GM23338 (cell line): ENCODE results near the gene ATP2A3. TPM values are rescaled to one million over a fixed set of nuclear protein-coding genes. Genes with fewer than 3 reads are reported as not detected.

Experiments
- ATAC-seq: fragments of 200-7000 bp; cut with Tn5 transposase; 3 replicates; pipeline ENCODE4 v1.9.1; 2020
- DNase-seq: peaks from one replicate; pipeline ENCODE4 v3.0.0-alpha.2; 2015; ENCODE audit warnings: low spot score
- H2AFZ ChIP-seq: fragments of 200-600 bp; sonication (generic); 2 replicates; pipeline ENCODE4 v1.8.0; 2016; ENCODE audit warnings: antibody characterized with exemption, mild to moderate bottlenecking, moderate library complexity
- H3F3A ChIP-seq: fragments of 200-600 bp; sonication (generic); replicated peaks from 2 replicates; pipeline ENCODE4 v1.8.0; 2017; ENCODE audit warnings: antibody characterized with exemption, mixed run types, low read depth
- H3K27ac ChIP-seq: fragments of 200-600 bp; sonication (generic); 2 replicates; pipeline ENCODE4 v1.6.1; 2016; ENCODE audit warnings: low read depth
- H3K27me3 ChIP-seq: fragments of 200-600 bp; sonication (generic); 2 replicates; pipeline ENCODE4 v1.8.0; 2016; ENCODE audit warnings: mild to moderate bottlenecking, mixed run types, moderate library complexity; ENCODE audit not compliant: insufficient read depth
- H3K36me3 ChIP-seq: fragments of 200-600 bp; sonication (generic); 2 replicates; pipeline ENCODE4 v1.8.0; 2016; ENCODE audit warnings: mild to moderate bottlenecking; ENCODE audit not compliant: insufficient read depth
- H3K4me1 ChIP-seq: fragments of 200-600 bp; sonication (generic); 2 replicates; pipeline ENCODE4 v1.8.0; 2016; ENCODE audit warnings: mild to moderate bottlenecking, moderate library complexity; ENCODE audit not compliant: insufficient read depth
- H3K4me2 ChIP-seq: fragments of 200-600 bp; sonication (generic); 2 replicates; pipeline ENCODE4 v1.7.1; 2017; ENCODE audit warnings: mixed run types
- H3K4me3 ChIP-seq: fragments of 200-600 bp; sonication (generic); 2 replicates; pipeline ENCODE4 v1.6.1; 2016; ENCODE audit warnings: mixed run types
- H3K79me2 ChIP-seq: fragments of 200-600 bp; sonication (generic); replicated peaks from 2 replicates; pipeline ENCODE4 v1.8.0; 2017; ENCODE audit warnings: mild to moderate bottlenecking; ENCODE audit not compliant: insufficient read depth
- H3K9me2 ChIP-seq: fragments of 200-600 bp; sonication (generic); 2 replicates; pipeline ENCODE4 v1.8.0; 2017; ENCODE audit not compliant: insufficient read depth
- H4K20me1 ChIP-seq: fragments of 200-600 bp; sonication (generic); replicated peaks from 2 replicates; pipeline ENCODE4 v1.8.0; 2017; ENCODE audit warnings: mild to moderate bottlenecking; ENCODE audit not compliant: insufficient read depth
- H3K27ac Mint-ChIP-seq: 2 replicates; pipeline ENCODE4 v1.8.0; 2020; ENCODE audit warnings: inconsistent platforms, mild to moderate bottlenecking, moderate library complexity, mixed read lengths
- H3K27me3 Mint-ChIP-seq: 3 replicates; pipeline ENCODE4 v1.8.0; 2022; ENCODE audit warnings: low read depth, mild to moderate bottlenecking, moderate library complexity, mixed read lengths, inconsistent platforms; ENCODE audit not compliant: insufficient read depth, poor library complexity
- H3K36me3 Mint-ChIP-seq: 3 replicates; pipeline ENCODE4 v1.8.0; 2021; ENCODE audit warnings: low read depth, mild to moderate bottlenecking, inconsistent platforms, moderate library complexity, mixed read lengths
- H3K4me1 Mint-ChIP-seq: 3 replicates; pipeline ENCODE4 v1.8.0; 2020; ENCODE audit warnings: mild to moderate bottlenecking, inconsistent platforms, mixed read lengths
- H3K4me3 Mint-ChIP-seq: 3 replicates; pipeline ENCODE4 v1.8.0; 2021; ENCODE audit warnings: moderate library complexity, mild to moderate bottlenecking, inconsistent platforms, mixed read lengths
- H3K9me3 Mint-ChIP-seq: 3 replicates; pipeline ENCODE4 v1.8.0; 2020; ENCODE audit warnings: moderate library complexity, mild to moderate bottlenecking, inconsistent platforms, mixed read lengths
- CREB1 ChIP-seq: fragments of 250-450 bp; sonication (Bioruptor Pico); IDR thresholded peaks from 2 replicates; pipeline ENCODE4 v1.5.0; 2020; ENCODE audit warnings: low read depth, mild to moderate bottlenecking, moderate library complexity
- EZH2 ChIP-seq: fragments of 200-600 bp; sonication (generic); IDR thresholded peaks from one replicate; pipeline ENCODE4 v1.8.0; 2017; ENCODE audit warnings: antibody characterized with exemption, mild to moderate bottlenecking, low read depth; ENCODE audit not compliant: unreplicated experiment
- EZH2phosphoT487 ChIP-seq: fragments of 200-600 bp; sonication (generic); IDR thresholded peaks from one replicate; pipeline ENCODE4 v1.8.1; 2018; ENCODE audit warnings: antibody characterized with exemption; ENCODE audit not compliant: unreplicated experiment
- JUNB ChIP-seq: IDR thresholded peaks from one replicate; pipeline ENCODE4 v1.6.1; 2016; ENCODE audit warnings: antibody characterized with exemption; ENCODE audit not compliant: unreplicated experiment
- NANOG ChIP-seq: IDR thresholded peaks from 2 replicates; pipeline ENCODE4 v1.6.1; 2016; ENCODE audit warnings: antibody characterized with exemption, borderline replicate concordance
- POLR2AphosphoS5 ChIP-seq: IDR thresholded peaks from 2 replicates; pipeline ENCODE4 v1.6.1; 2016; ENCODE audit warnings: antibody characterized with exemption, low read depth
- STAT1 ChIP-seq: IDR thresholded peaks from one replicate; pipeline ENCODE4 v1.6.1; 2016; ENCODE audit warnings: antibody characterized with exemption; ENCODE audit not compliant: unreplicated experiment
- ZNF114 ChIP-seq: fragments of 250-450 bp; sonication (Bioruptor Pico); IDR thresholded peaks from 2 replicates; pipeline ENCODE4 v1.5.0; 2020; ENCODE audit warnings: mild to moderate bottlenecking, moderate library complexity
- ZNF331 ChIP-seq: fragments of 250-450 bp; sonication (Bioruptor Pico); IDR thresholded peaks from 2 replicates; pipeline ENCODE4 v1.5.0; 2020; ENCODE audit warnings: low read depth, mild to moderate bottlenecking, moderate library complexity
- polyA plus RNA-seq: library from polyadenylated mRNA; unstranded; fragments of >200 nt; fragmentation: Nextera tagmentation; extraction: Ambion mirVana; gene quantifications from 2 replicates; pipeline ENCODE4 v1.2.1, GENCODE V29; 2016
- total RNA-seq: library from RNA; depleted of rRNA; stranded (reverse); fragments of >200 nt; shearing (Covaris generic); gene quantifications from 2 replicates; pipeline ENCODE4 v1.2.3, GENCODE V29; 2014
- TF ChIP-seq, protein P1 (sequence below): IDR thresholded peaks from 2 replicates; pipeline ENCODE4 v1.6.1; 2016; ENCODE audit warnings: antibody characterized with exemption
- TF ChIP-seq, protein P2 (sequence below): fragments of 250-450 bp; sonication (Bioruptor Pico); IDR thresholded peaks from 2 replicates; pipeline ENCODE4 v1.5.0; 2020; ENCODE audit warnings: mild to moderate bottlenecking, moderate library complexity
- TF ChIP-seq, protein P3 (sequence below), 2 experiments: fragments of 200-600 bp in 1 of 2; sonication (generic) in 1 of 2; conservative IDR thresholded peaks; 2 replicates each; pipeline versions ENCODE4 v1.5.1 to v1.6.1; 2016 to 2017; ENCODE audit warnings: antibody characterized with exemption in 2 of 2, low read depth in 2 of 2, mild to moderate bottlenecking in 2 of 2, moderate library complexity in 1 of 2
- TF ChIP-seq, protein P4 (sequence below): IDR thresholded peaks from one replicate; pipeline ENCODE4 v1.6.1; 2018; ENCODE audit warnings: antibody characterized with exemption; ENCODE audit not compliant: unreplicated experiment

Gene ATP2A3
- total and polyA plus RNA-seq, 2 experiments from 2014 or later = 9.6 to 35.2 TPM

DNA sequence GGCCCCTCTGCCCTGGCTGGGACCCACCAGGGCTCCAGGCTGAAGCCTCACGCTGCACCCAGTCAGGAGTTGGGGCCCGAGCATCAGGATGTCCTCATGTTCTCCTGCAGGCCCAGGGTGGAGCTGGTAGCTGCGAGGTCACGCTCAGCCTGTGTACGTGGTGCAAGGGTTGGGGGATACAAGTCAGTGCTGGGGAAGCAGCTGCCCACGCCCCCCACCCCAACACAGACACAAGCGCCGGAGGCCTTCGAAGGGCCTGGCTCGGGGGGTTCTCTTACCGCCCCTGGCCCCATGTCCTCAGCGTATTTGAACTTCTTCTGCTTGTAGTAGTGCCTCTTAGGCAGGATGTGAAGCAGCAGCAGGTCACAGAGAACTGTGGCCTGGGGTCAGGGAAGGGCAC is 66.5 kb downstream of the ATP2A3 start:
- Histone ChIP-seq H2AFZ (no peak overlapping the region), H3K4me2 (no peak overlapping the region), H3K79me2 (no peaks in the 10 kb centered on the region), H3K27ac (no peak overlapping the region), H3K9me2 (no peaks in the 10 kb centered on the region), H3K27me3 (no peaks in the 10 kb centered on the region), H3K4me1 (peaks cover 6% of the 10 kb centered on the region), H3F3A (peaks cover 6% of the 10 kb centered on the region; the same call in 1 of the 2 replicates), H3K36me3 (no peaks in the 10 kb centered on the region), H3K4me3 (no peak overlapping the region), H4K20me1 (no peaks in the 10 kb centered on the region)
- H3K9me3 Mint-ChIP-seq = peaks cover 3% of the 10 kb centered on the region; the same call in 1 of the 3 replicates
- H3K27me3 Mint-ChIP-seq = peaks cover 13% of the 10 kb centered on the region
- peaks cover 12% of the 10 kb centered on the region for H3K4me1 Mint-ChIP-seq
- no peak for DNase-seq
- no peak overlapping the region for H3K4me3 Mint-ChIP-seq
- H3K27ac Mint-ChIP-seq = no peak overlapping the region
- TF ChIP-seq, protein P1, sequence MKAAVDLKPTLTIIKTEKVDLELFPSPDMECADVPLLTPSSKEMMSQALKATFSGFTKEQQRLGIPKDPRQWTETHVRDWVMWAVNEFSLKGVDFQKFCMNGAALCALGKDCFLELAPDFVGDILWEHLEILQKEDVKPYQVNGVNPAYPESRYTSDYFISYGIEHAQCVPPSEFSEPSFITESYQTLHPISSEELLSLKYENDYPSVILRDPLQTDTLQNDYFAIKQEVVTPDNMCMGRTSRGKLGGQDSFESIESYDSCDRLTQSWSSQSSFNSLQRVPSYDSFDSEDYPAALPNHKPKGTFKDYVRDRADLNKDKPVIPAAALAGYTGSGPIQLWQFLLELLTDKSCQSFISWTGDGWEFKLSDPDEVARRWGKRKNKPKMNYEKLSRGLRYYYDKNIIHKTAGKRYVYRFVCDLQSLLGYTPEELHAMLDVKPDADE = no peak
- TF ChIP-seq NANOG = no peak
- no peak for TF ChIP-seq EZH2
- TF ChIP-seq, protein P2, sequence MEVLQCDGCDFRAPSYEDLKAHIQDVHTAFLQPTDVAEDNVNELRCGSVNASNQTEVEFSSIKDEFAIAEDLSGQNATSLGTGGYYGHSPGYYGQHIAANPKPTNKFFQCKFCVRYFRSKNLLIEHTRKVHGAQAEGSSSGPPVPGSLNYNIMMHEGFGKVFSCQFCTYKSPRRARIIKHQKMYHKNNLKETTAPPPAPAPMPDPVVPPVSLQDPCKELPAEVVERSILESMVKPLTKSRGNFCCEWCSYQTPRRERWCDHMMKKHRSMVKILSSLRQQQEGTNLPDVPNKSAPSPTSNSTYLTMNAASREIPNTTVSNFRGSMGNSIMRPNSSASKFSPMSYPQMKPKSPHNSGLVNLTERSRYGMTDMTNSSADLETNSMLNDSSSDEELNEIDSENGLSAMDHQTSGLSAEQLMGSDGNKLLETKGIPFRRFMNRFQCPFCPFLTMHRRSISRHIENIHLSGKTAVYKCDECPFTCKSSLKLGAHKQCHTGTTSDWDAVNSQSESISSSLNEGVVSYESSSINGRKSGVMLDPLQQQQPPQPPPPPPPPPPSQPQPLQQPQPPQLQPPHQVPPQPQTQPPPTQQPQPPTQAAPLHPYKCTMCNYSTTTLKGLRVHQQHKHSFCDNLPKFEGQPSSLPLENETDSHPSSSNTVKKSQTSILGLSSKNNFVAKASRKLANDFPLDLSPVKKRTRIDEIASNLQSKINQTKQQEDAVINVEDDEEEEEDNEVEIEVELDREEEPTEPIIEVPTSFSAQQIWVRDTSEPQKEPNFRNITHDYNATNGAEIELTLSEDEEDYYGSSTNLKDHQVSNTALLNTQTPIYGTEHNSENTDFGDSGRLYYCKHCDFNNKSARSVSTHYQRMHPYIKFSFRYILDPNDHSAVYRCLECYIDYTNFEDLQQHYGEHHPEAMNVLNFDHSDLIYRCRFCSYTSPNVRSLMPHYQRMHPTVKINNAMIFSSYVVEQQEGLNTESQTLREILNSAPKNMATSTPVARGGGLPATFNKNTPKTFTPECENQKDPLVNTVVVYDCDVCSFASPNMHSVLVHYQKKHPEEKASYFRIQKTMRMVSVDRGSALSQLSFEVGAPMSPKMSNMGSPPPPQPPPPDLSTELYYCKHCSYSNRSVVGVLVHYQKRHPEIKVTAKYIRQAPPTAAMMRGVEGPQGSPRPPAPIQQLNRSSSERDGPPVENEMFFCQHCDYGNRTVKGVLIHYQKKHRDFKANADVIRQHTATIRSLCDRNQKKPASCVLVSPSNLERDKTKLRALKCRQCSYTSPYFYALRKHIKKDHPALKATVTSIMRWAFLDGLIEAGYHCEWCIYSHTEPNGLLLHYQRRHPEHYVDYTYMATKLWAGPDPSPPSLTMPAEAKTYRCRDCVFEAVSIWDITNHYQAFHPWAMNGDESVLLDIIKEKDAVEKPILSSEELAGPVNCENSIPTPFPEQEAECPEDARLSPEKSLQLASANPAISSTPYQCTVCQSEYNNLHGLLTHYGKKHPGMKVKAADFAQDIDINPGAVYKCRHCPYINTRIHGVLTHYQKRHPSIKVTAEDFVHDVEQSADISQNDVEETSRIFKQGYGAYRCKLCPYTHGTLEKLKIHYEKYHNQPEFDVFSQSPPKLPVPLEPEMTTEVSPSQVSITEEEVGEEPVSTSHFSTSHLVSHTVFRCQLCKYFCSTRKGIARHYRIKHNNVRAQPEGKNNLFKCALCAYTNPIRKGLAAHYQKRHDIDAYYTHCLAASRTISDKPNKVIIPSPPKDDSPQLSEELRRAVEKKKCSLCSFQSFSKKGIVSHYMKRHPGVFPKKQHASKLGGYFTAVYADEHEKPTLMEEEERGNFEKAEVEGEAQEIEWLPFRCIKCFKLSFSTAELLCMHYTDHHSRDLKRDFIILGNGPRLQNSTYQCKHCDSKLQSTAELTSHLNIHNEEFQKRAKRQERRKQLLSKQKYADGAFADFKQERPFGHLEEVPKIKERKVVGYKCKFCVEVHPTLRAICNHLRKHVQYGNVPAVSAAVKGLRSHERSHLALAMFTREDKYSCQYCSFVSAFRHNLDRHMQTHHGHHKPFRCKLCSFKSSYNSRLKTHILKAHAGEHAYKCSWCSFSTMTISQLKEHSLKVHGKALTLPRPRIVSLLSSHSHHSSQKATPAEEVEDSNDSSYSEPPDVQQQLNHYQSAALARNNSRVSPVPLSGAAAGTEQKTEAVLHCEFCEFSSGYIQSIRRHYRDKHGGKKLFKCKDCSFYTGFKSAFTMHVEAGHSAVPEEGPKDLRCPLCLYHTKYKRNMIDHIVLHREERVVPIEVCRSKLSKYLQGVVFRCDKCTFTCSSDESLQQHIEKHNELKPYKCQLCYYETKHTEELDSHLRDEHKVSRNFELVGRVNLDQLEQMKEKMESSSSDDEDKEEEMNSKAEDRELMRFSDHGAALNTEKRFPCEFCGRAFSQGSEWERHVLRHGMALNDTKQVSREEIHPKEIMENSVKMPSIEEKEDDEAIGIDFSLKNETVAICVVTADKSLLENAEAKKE = no peak
- no peak for TF ChIP-seq EZH2phosphoT487
- TF ChIP-seq ZNF331 (CRISPR knock-in tag) = no peak
- TF ChIP-seq, protein P3, sequence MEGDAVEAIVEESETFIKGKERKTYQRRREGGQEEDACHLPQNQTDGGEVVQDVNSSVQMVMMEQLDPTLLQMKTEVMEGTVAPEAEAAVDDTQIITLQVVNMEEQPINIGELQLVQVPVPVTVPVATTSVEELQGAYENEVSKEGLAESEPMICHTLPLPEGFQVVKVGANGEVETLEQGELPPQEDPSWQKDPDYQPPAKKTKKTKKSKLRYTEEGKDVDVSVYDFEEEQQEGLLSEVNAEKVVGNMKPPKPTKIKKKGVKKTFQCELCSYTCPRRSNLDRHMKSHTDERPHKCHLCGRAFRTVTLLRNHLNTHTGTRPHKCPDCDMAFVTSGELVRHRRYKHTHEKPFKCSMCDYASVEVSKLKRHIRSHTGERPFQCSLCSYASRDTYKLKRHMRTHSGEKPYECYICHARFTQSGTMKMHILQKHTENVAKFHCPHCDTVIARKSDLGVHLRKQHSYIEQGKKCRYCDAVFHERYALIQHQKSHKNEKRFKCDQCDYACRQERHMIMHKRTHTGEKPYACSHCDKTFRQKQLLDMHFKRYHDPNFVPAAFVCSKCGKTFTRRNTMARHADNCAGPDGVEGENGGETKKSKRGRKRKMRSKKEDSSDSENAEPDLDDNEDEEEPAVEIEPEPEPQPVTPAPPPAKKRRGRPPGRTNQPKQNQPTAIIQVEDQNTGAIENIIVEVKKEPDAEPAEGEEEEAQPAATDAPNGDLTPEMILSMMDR (conservative IDR thresholded peaks at IDR 0.05; ENCODE audit: low read depth in 2 of 2) = no peak
- no peak for TF ChIP-seq JUNB
- TF ChIP-seq ZNF114 (CRISPR knock-in tag) = no peak
- no peak for TF ChIP-seq CREB1
- TF ChIP-seq, protein P4, sequence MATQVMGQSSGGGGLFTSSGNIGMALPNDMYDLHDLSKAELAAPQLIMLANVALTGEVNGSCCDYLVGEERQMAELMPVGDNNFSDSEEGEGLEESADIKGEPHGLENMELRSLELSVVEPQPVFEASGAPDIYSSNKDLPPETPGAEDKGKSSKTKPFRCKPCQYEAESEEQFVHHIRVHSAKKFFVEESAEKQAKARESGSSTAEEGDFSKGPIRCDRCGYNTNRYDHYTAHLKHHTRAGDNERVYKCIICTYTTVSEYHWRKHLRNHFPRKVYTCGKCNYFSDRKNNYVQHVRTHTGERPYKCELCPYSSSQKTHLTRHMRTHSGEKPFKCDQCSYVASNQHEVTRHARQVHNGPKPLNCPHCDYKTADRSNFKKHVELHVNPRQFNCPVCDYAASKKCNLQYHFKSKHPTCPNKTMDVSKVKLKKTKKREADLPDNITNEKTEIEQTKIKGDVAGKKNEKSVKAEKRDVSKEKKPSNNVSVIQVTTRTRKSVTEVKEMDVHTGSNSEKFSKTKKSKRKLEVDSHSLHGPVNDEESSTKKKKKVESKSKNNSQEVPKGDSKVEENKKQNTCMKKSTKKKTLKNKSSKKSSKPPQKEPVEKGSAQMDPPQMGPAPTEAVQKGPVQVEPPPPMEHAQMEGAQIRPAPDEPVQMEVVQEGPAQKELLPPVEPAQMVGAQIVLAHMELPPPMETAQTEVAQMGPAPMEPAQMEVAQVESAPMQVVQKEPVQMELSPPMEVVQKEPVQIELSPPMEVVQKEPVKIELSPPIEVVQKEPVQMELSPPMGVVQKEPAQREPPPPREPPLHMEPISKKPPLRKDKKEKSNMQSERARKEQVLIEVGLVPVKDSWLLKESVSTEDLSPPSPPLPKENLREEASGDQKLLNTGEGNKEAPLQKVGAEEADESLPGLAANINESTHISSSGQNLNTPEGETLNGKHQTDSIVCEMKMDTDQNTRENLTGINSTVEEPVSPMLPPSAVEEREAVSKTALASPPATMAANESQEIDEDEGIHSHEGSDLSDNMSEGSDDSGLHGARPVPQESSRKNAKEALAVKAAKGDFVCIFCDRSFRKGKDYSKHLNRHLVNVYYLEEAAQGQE = no peak
- no peak for TF ChIP-seq POLR2AphosphoS5
- TF ChIP-seq STAT1 = no peak
- H3K36me3 Mint-ChIP-seq = no peaks in the 10 kb centered on the region; the same call in 2 of the 3 replicates
- no peak for ATAC-seq
